WI38 (cell line): Measurements from ENCODE around the gene EXD1.
A peak's percentile ranks its signal among the peaks of the same experiment; 100 is the strongest.

Experiments used
- H3K4me3 ChIP-seq: 2 replicates; pipeline ENCODE4 v1.5.1; 2011; ENCODE audit warnings: low read depth, mild to moderate bottlenecking, control low read depth, low read length
- TF ChIP-seq, protein P1 (sequence below): IDR thresholded peaks from 2 replicates; pipeline ENCODE4 v1.5.1; 2012; ENCODE audit warnings: low read depth, mild to moderate bottlenecking, control low read depth, low read length

Gene EXD1, protein sequence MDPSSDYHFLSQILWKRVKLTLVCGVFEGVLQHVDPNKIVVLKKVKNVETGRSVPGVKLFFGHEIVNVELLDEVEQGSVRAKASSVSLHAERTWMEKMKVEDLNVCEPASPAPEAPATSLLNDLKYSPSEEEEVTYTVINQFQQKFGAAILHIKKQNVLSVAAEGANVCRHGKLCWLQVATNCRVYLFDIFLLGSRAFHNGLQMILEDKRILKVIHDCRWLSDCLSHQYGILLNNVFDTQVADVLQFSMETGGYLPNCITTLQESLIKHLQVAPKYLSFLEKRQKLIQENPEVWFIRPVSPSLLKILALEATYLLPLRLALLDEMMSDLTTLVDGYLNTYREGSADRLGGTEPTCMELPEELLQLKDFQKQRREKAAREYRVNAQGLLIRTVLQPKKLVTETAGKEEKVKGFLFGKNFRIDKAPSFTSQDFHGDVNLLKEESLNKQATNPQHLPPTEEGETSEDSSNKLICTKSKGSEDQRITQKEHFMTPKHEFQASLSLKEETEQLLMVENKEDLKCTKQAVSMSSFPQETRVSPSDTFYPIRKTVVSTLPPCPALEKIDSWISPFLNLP

DNA sequence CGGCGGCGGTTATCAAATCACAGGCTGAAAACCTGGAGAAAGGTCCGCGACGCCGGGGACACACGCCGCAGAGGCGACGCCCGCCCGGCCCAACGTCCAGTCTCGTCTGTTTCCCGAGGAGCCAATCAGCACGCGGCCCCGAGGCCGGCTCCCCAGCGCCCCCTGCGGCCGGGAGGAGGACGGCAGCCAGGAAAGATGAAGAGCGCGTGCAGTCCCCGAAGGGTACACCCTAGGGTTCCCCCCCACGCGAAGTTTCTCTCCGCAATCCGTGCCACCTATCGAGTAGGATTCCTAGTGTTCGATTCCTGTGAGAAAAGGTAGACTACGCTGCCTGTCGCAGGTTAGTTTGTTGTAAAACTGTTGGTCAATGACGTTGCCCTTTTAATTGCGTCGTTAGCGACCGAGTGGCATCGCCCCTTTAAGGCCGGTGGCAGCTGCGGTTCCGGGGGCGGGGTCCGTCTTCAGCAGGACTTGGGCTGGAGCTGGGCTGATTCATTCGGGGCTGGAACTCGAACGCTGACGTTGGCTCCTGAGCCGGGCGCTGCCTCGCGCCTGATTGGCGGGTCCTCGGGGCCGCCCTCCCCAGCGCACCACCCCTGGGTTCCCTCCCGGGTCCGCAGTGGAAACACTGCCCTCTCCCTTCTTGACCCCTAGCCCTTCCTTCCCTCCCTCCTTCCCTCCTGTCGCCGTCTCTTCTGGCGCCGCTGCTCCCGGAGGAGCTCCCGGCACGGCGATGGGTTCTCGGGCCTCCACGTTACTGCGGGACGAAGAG, at the start of gene EXD1, which contains the start of gene CHP1:
TSS of gene EXD1 (minus strand) at position 108 of the 772 bp plus-strand sequence. CDS start 4,182 bp downstream, outside the sequence.
TSS of gene CHP1 (plus strand) at position 619 of the 772 bp plus-strand sequence. CDS start at position 734, 115 bp downstream.
- TF ChIP-seq, protein P1, sequence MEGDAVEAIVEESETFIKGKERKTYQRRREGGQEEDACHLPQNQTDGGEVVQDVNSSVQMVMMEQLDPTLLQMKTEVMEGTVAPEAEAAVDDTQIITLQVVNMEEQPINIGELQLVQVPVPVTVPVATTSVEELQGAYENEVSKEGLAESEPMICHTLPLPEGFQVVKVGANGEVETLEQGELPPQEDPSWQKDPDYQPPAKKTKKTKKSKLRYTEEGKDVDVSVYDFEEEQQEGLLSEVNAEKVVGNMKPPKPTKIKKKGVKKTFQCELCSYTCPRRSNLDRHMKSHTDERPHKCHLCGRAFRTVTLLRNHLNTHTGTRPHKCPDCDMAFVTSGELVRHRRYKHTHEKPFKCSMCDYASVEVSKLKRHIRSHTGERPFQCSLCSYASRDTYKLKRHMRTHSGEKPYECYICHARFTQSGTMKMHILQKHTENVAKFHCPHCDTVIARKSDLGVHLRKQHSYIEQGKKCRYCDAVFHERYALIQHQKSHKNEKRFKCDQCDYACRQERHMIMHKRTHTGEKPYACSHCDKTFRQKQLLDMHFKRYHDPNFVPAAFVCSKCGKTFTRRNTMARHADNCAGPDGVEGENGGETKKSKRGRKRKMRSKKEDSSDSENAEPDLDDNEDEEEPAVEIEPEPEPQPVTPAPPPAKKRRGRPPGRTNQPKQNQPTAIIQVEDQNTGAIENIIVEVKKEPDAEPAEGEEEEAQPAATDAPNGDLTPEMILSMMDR: peak; percentile 88
- H3K4me3 ChIP-seq: peak within 1 kb of the TSS; percentile 93

DNA sequence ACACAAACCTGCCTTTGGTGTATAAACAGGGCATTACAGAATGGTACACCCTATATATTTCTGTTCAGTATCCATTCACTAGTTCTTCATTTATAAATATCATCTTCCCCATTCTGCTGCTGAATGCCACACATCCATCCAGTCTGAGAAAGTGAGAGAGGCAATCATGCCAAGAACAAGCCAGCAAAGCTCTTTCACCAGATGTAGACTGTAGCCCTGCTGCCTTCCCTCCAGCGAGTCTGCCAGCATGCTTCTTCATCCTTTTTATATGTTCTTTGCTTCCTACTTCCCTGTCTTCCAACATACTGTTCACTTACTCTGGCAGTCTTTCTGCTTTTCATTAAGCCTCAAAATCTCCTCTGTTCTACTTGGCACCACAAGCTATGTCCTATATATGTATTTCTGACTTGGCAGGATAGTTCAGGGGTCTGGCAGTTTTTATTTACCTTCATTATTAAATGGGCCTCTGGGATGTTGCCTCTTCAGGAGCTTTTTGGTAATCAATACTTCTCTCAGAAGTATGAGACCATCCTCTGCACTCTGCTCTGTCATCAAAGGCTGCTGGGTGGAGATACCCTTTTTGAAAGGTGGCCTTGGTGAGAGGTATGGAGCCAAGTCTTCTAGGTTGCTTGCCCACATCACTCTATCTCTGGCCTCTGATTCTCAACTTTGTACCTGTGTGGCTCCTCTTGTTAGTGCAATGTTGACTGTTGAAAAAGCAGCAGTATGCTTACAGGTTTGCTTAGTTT, 49.2 kb upstream of the EXD1 start:
- H3K4me3 ChIP-seq: no peak overlapping the region
- TF ChIP-seq, protein P1: no peak

DNA sequence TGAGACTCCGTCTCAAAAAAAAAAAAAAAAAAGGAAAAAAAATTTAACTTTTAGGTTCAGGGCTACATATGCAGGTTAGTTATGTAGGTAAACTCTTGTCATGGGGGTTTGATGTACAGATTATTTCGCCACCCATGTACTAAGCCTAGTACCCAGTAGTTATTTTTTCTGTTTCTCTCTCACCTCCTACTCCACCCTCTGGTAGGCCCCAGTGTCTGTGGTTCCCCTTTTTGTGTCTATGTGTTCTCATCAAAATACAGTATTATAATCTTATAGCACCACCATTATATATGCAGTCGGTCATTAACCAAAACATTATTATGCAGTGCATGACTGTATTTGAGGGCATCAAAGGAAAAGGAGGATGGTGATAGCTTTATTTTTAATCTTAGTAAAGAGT, 47.8 kb upstream of the EXD1 start:
- TF ChIP-seq, protein P1: no peak
- H3K4me3 ChIP-seq: no peak overlapping the region

DNA sequence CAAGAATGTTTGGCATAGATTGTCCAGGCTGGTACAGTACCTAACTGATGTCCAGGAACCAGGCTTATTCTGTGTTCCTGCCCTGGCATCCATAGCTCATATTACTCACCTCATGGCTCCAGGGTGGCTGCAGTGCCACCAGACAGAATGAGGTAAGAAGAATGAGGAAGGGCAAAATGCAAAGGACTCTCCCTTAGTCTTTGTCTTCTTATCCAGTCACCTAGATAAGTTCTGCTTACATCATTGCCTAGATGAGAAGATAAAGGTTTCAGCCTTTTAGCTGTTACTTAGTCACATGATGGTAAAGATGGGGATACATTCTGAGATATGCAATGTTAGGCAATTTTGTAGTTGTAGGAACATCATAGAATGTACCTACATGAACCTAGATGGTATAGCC, 46.3 kb upstream of the EXD1 start:
- TF ChIP-seq, protein P1: no peak
- H3K4me3 ChIP-seq: no peak overlapping the region

DNA sequence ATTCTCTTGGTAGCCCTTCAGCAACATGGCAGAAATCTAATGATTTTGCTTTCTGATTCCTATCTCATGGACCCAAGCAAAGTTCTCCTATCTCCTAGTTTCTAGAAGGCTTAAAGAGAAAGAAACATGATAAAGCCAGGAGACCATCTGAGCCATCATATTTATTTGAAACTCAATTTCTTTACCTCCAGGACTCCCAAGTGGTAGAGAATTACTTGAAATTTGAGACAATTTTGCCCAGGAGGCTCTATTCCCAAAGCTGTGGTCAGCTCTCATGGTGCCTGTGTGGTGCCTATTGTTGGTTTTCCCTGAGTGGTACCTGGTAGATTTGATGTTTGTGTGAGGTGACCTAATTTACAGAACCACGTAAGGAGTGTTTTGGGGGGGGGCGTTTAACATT, 39.3 kb upstream of the EXD1 start:
- TF ChIP-seq, protein P1: no peak
- H3K4me3 ChIP-seq: no peak overlapping the region

DNA sequence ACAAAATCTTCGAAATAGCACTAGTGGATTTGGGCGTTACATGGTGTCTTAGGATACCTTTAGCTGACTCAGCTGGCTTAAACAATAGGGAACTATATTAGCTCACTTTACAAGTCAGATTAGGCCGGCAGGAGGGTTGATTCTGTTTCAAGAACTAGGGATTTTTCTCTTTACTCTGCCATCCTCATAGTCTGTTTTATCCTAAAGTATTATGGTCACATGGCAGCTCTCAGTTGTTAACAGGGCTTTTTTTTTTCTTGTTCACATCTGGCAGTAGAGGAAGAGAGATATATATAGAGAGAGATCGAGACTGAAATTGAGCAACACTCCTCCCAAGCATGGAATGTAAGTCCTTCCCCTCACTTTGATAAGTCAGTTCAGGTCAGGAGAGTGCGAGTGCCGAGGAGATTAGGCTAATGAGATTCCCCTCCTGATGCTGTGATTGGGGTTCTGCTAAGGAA, 33.4 kb upstream of the EXD1 start:
- no peak overlapping the region for H3K4me3 ChIP-seq
- TF ChIP-seq, protein P1: no peak
